Activated T-cell treated with anti-CD3 and anti-CD28 coated beads for 48 hours (primary cell): Measurements from ENCODE around the gene NEU1.
"Not testable (repeated sequence)": the region's sequence is repeated elsewhere in the genome, so short reads cannot be mapped to it uniquely, and the experiment has no call there.

ENCODE experiments used
- DNase-seq: peaks from one replicate; pipeline ENCODE4 v3.0.0-alpha.2; 2020; ENCODE audit warnings: low read depth

Gene NEU1

GRCh38 chr6:31874084-31874670 is 11.6 kb upstream of the NEU1 start:
- no peak for DNase-seq

DNA sequence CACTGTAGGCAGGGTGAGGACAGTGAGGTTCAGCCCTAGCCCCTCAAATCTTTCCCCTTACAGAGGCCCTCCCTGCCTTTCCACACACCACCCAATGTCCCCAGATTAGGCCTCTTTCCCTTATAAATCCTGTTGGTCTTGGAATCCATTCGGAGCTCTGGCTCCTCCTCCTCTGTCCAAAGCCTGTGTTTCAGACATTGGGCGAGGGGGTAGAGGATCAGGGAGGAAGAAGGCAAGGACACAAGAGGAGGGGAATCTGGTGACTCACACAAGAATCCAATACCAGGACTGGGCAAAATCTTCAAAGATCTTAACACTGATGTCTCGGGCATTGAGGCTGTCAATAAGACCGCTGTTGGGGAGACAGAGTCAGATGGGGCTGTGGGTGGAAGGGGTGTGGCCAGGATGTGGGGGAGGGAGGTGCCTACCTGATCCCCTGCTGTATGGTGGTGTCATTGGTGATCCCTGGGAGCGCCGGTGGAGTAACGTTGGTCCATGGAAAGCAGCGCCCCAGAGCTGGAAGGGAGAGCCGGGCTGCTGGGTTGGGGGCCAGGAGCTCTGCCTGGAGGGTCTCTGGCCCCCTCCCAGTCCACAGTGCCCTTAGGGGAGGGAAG is 8.5 kb upstream of the NEU1 start:
- DNase-seq, result no peak

- DNase-seq, result no peak
Observed at GRCh38 chr6:31870385-31870921, 7.8 kb upstream of the NEU1 start.

GRCh38 chr6:31869343-31869742 is 6.7 kb upstream of the NEU1 start:
- DNase-seq, result no peak

- not testable (repeated sequence) for DNase-seq
Observed at GRCh38 chr6:31868658-31868971, 6.0 kb upstream of the NEU1 start.

GRCh38 chr6:31865205-31866118 is 2.8 kb upstream of the NEU1 start:
- DNase-seq, result no peak

DNA sequence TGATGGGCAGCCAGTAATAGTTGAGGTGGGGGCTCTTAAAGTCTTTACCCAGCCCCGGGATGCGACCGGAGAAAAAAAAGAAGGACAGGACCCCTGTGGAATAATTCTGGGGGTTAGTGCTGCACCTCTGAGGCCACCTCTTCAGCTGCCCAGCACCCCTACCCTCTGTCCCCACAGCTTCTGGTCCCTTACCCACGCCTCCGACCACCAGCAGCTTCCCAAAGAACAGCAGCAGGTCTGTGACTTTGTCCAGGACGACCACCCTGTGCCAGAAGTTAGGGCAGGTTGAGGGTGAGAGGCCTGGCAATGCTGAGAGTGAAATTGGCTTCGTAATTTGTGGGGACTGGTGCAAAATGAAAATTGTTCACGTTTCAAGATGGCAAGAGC is 2.2 kb upstream of the NEU1 start:
- DNase-seq, result no peak

DNA sequence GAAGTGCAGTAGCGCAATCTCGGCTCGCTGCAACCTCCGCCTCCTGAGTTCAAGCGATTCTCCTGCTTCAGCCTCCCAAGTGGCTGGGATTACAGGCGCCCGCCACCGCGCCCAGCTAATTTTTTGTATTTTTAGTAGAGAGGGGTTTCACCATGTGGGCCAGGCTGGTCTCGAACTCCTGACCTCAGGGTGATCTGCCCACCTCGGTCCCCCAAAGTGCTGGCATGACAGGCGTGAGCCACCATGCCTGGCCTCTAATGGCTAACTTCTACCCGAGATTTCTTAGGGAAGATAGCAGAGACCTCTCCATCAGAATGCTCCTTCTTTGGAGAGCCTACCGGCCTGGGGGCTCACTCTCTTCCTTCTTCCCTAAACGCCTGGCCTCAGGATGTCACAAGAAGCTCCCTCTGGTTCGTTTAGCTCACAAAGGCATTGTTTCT is 1.5 kb upstream of the NEU1 start:
- not testable (repeated sequence) for DNase-seq

- DNase-seq, result no peak
Observed at GRCh38 chr6:31861919-31862343, 690 bp downstream of the NEU1 start.

GRCh38 chr6:31861150-31861549 is 1.5 kb downstream of the NEU1 start:
- no peak for DNase-seq

DNA sequence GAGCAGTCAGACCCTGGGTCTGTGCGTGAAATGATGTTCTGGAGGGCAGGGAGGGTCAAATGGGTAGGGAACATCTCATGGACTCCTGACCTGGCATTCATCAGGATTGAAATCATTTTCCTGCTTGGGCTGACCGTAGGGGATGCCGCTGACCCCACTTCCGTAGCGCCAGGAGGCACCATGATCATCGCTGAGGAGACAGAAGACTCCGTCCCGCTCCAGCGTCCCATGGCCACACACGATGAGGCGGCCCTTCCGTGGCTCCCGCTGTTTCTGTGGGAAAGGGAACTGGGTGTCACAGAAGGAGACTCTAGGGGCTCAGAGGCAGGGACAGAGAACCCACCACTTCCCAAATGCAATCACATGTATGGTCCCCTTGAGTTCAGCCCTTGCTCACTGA is 2.3 kb downstream of the NEU1 start:
- DNase-seq, result no peak

DNA sequence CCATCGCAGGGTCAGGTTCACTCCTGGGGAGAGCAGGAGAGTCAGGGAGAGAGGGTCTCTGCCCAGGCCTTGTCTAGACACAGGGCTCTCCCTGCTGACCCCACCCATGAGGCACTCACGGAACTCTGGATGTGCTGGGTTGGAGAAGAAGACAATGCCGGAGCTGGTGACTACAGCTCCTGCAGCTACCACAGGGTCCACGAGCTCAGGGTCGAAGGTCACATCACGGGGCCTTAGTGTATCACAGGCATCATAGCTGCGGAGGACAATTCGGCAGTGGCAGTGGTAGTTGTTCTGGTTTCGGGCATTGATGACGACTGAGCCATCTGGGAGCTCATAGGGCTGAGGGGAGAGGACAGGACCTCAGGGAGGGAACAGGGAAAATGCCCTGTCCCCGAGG is 2.7 kb downstream of the NEU1 start:
- no peak for DNase-seq

DNA sequence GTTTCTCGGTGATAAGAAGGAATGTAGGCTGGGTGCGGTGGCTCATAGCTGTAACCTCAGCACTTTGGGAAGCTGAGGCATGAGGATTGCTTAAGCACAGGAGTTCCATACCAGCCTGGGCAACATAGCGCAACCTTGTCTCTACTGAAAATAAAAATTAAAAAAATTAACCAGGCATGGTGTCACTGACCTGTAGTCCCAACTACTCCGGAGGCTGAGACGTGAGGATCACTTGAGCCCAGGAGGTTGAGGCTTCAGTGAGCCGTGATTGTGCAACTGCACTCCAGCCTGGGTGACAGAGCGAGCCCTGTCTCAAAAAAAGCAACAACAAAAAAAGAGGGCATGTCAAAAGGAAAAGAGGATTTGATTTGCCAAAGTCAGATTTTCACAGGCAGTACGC is 3.9 kb downstream of the NEU1 start:
- no peak for DNase-seq

GRCh38 chr6:31857774-31858173 is 4.8 kb downstream of the NEU1 start:
- DNase-seq, result not testable (repeated sequence)

GRCh38 chr6:31851980-31852718 is 10.5 kb downstream of the NEU1 start:
- not testable (repeated sequence) for DNase-seq

DNA sequence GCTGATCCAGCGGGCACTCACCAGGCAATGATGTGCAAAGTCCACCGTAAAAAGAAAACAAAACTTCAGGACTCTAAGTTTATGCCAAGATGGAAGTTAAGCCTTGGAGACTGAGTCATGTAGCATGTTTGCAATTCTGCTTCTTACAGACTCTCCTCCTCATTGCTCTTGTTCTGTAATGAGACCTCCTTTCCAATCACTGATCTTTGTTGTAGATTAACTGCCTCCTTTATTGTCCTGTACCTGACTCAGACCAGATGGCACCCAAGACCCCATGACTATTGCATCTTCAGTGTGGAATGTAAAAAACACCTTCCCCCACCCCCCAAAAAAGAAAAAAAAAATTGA is 11.2 kb downstream of the NEU1 start:
- DNase-seq, result no peak

GRCh38 chr6:31850765-31851484 is 11.7 kb downstream of the NEU1 start:
- DNase-seq, result no peak

GRCh38 chr6:31847276-31847978 is 15.2 kb downstream of the NEU1 start:
- DNase-seq, result no peak

DNA sequence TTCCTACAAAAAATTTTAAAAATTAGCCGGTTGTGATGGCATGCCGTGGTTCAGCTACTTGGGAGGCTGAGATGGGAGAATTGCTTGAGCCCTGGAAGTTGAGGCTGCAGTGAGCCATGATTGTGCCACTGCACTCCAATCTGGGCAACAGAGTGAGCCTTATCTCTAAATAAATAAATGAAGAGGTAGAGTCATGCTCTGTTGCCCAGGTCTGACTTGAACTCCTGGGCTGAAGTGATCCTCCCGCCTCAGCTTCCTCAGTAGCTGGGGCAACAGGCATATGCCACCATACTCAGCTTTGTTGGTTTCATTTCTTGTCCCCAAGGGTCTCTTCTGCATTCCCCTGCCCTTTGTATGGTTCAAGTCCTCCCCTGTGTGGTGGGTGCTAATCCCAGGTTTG is 18.1 kb downstream of the NEU1 start:
- DNase-seq, result no peak

DNA sequence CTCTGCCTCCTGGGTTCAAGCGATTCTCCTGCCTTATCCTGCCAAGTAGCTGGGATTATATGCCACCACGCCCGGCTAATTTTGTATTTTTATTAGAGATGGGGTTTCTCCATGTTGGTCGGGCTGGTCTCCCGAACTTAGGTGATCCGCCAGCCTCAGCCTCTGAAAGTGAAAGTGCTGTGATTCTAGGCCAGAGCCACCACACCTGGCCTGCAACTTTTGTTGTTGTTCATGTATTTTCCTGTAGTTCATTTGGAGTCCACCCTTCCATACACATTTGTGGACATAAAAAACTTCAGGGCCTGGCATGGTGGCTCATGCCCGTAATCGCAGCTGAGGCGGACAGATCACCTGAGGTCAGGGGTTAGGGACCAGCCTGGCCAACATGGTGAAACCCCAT is 20.6 kb downstream of the NEU1 start:
- no peak for DNase-seq

DNA sequence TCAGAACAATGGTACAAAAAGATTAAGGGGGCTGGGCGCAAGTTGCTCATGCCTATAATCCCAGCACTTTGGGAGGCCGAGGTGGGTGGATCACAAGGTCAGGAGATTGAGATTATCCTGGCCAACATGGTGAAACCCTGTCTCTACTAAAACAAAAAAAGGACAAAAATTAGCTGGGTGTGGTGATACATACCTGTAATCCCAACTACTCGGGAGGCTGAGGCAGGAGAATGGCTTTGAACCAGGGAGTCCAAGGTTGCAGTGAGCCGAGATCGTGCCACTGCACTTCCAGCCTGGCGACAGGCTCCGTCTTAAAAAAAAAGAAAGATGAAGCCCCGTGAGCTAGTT is 22.9 kb downstream of the NEU1 start:
- not testable (repeated sequence) for DNase-seq
